HK-2 (cell line): ENCODE measurements around the gene ALS2.
"Not testable (repeated sequence)": the region's sequence is repeated elsewhere in the genome, so short reads cannot be mapped to it uniquely, and the experiment has no call there.

Source experiments
- DNase-seq: peaks from one replicate; pipeline ENCODE4 v3.0.0-alpha.2; 2018; ENCODE audit not compliant: unreplicated experiment

Gene ALS2

GRCh38 chr2:201780674-201781493, at the start of gene ALS2:
ALS2 (minus strand) TSS chr2:201780933; CDS start chr2:201768885, 12,048 bp downstream.
- peak; percentile 99 for DNase-seq

- DNase-seq: no peak
Measured at GRCh38 chr2:201828220-201828619, 47.5 kb upstream of the ALS2 start.

- DNase-seq: no peak
Measured at GRCh38 chr2:201827621-201828020, 46.9 kb upstream of the ALS2 start.

- DNase-seq: no peak
Measured at GRCh38 chr2:201824212-201824611, 43.5 kb upstream of the ALS2 start.

GRCh38 chr2:201821080-201821479, 40.3 kb upstream of the ALS2 start:
- no peak for DNase-seq

- no peak for DNase-seq
Measured at GRCh38 chr2:201820383-201821007, 39.8 kb upstream of the ALS2 start.

GRCh38 chr2:201816657-201817575, 36.2 kb upstream of the ALS2 start:
- DNase-seq: no peak

- DNase-seq: no peak
Measured at GRCh38 chr2:201813996-201814760, 33.4 kb upstream of the ALS2 start.

GRCh38 chr2:201810604-201811003, 29.9 kb upstream of the ALS2 start:
- not testable (repeated sequence) for DNase-seq

- DNase-seq: no peak
Measured at GRCh38 chr2:201809633-201810032, 28.9 kb upstream of the ALS2 start.

GRCh38 chr2:201808027-201808426, 27.3 kb upstream of the ALS2 start:
- DNase-seq: no peak

GRCh38 chr2:201807452-201807999, 26.8 kb upstream of the ALS2 start:
- no peak for DNase-seq

- no peak for DNase-seq
Measured at GRCh38 chr2:201806442-201807170, 25.9 kb upstream of the ALS2 start, which contains the start of gene CDK15. CDK15 (plus strand) TSS chr2:201806537; CDS start chr2:201806665, 128 bp downstream.

GRCh38 chr2:201798914-201799285, 18.2 kb upstream of the ALS2 start:
- DNase-seq: not testable (repeated sequence)

GRCh38 chr2:201798252-201798913, 17.6 kb upstream of the ALS2 start:
- DNase-seq: no peak

- no peak for DNase-seq
Measured at GRCh38 chr2:201797175-201797840, 16.6 kb upstream of the ALS2 start.

- DNase-seq: no peak
Measured at GRCh38 chr2:201796478-201796865, 15.7 kb upstream of the ALS2 start.

- no peak for DNase-seq
Measured at GRCh38 chr2:201795607-201796477, 15.1 kb upstream of the ALS2 start.
